NCI-H1436 treated with DMSO at 0.1 percent for 48 hours (cell line): Measurements from ENCODE around the gene RANBP3L.
A peak's percentile ranks its signal among the peaks of the same experiment; 100 is the strongest.

ENCODE experiments used
- DNase-seq: peaks from one replicate; lab custom pipeline; 2025; lab: John Stamatoyannopoulos, UW

Gene RANBP3L

GRCh38 chr5:36243653-36244052 lies 58.0 kb downstream of the RANBP3L start:
- DNase-seq, result no peak

GRCh38 chr5:36242534-36243485 lies 58.9 kb downstream of the RANBP3L start:
- DNase-seq, result no peak

- peak; percentile 75 for DNase-seq
Measured at GRCh38 chr5:36241631-36242533, 59.8 kb downstream of the RANBP3L start, which contains the start of gene NADK2. TSS of gene NADK2 (minus strand) at chr5:36241925. CDS start at chr5:36241798, 127 bp downstream.

GRCh38 chr5:36240779-36241630 lies 60.7 kb downstream of the RANBP3L start:
- no peak for DNase-seq

- no peak for DNase-seq
Measured at GRCh38 chr5:36239370-36240293, 62.1 kb downstream of the RANBP3L start.

GRCh38 chr5:36238502-36239295 lies 63.0 kb downstream of the RANBP3L start:
- no peak for DNase-seq

GRCh38 chr5:36237751-36238150 lies 64.0 kb downstream of the RANBP3L start:
- no peak for DNase-seq

GRCh38 chr5:36236801-36237200 lies 64.9 kb downstream of the RANBP3L start:
- DNase-seq, result no peak

GRCh38 chr5:36232533-36232932 lies 69.2 kb downstream of the RANBP3L start:
- no peak for DNase-seq

GRCh38 chr5:36230151-36230790 lies 71.4 kb downstream of the RANBP3L start:
- no peak for DNase-seq

- no peak for DNase-seq
Measured at GRCh38 chr5:36228505-36228904, 73.2 kb downstream of the RANBP3L start.

GRCh38 chr5:36227046-36227445 lies 74.7 kb downstream of the RANBP3L start:
- no peak for DNase-seq

GRCh38 chr5:36222620-36223019 lies 79.1 kb downstream of the RANBP3L start:
- DNase-seq, result no peak

GRCh38 chr5:36217988-36218387 lies 83.7 kb downstream of the RANBP3L start:
- DNase-seq, result no peak

- DNase-seq, result no peak
Measured at GRCh38 chr5:36217567-36217966, 84.1 kb downstream of the RANBP3L start.

- DNase-seq, result no peak
Measured at GRCh38 chr5:36215910-36216309, 85.8 kb downstream of the RANBP3L start.

- DNase-seq, result no peak
Measured at GRCh38 chr5:36214436-36214835, 87.3 kb downstream of the RANBP3L start.

- no peak for DNase-seq
Measured at GRCh38 chr5:36209664-36210063, 92.0 kb downstream of the RANBP3L start.

GRCh38 chr5:36208786-36209185 lies 92.9 kb downstream of the RANBP3L start:
- DNase-seq, result no peak
